GM20431 (cell line): ENCODE results near the gene FRMD8.
"Not testable (repeated sequence)": the region's sequence is repeated elsewhere in the genome, so short reads cannot be mapped to it uniquely, and the experiment has no call there.

Experiments
- in situ Hi-C: fragments of 300-500 bp; cut with MseI, MboI; formaldehyde crosslinking; loops from one replicate; pipeline ENCODE4 v1.15.0; 2020; ENCODE audit warnings: low sequenced_read_pairs; ENCODE audit not compliant: unreplicated experiment

The FRMD8 gene

GRCh38 chr11:65404638-65405339 lies 18.4 kb downstream of the FRMD8 start:
- in situ Hi-C loops, result no loop called here

- in situ Hi-C loops, result no loop called here
These were observed 24.7 kb downstream of the FRMD8 start for GRCh38 chr11:65410936-65411680.

- in situ Hi-C loops, result no loop called here
These were observed 25.2 kb downstream of the FRMD8 start for GRCh38 chr11:65411681-65412070.

GRCh38 chr11:65412271-65413076 lies 26.0 kb downstream of the FRMD8 start:
- in situ Hi-C loops, result no loop called here

GRCh38 chr11:65413077-65413664 lies 26.7 kb downstream of the FRMD8 start:
- in situ Hi-C loops, result not testable (repeated sequence)

- in situ Hi-C loops, result no loop called here
These were observed 28.5 kb downstream of the FRMD8 start for GRCh38 chr11:65414776-65415498.

GRCh38 chr11:65415499-65416340 lies 29.3 kb downstream of the FRMD8 start:
- in situ Hi-C loops, result no loop called here

GRCh38 chr11:65416341-65416824 lies 29.9 kb downstream of the FRMD8 start:
- in situ Hi-C loops, result no loop called here

GRCh38 chr11:65416841-65417701 lies 30.6 kb downstream of the FRMD8 start:
- in situ Hi-C loops, result no loop called here

- in situ Hi-C loops, result no loop called here
These were observed 31.4 kb downstream of the FRMD8 start for GRCh38 chr11:65417702-65418430.

GRCh38 chr11:65418431-65418680 lies 31.9 kb downstream of the FRMD8 start:
- in situ Hi-C loops, result no loop called here

GRCh38 chr11:65418681-65419459 lies 32.4 kb downstream of the FRMD8 start:
- in situ Hi-C loops, result no loop called here

GRCh38 chr11:65419460-65419771 lies 33.0 kb downstream of the FRMD8 start:
- in situ Hi-C loops, result no loop called here

GRCh38 chr11:65419772-65420481 lies 33.5 kb downstream of the FRMD8 start:
- in situ Hi-C loops, result no loop called here

- in situ Hi-C loops, result no loop called here
These were observed 34.1 kb downstream of the FRMD8 start for GRCh38 chr11:65420506-65420905.

GRCh38 chr11:65420979-65421793 lies 34.7 kb downstream of the FRMD8 start:
- in situ Hi-C loops, result no loop called here
